GM19328 (cell line): ENCODE data around the gene OCA2.

ENCODE experiments used
- ATAC-seq: cut with Tn5 transposase; IDR thresholded peaks from one replicate; pipeline ENCODE4 v1.9.1; 2021; ENCODE audit warnings: mild to moderate bottlenecking, moderate library complexity; ENCODE audit not compliant: unreplicated experiment

Gene OCA2

DNA sequence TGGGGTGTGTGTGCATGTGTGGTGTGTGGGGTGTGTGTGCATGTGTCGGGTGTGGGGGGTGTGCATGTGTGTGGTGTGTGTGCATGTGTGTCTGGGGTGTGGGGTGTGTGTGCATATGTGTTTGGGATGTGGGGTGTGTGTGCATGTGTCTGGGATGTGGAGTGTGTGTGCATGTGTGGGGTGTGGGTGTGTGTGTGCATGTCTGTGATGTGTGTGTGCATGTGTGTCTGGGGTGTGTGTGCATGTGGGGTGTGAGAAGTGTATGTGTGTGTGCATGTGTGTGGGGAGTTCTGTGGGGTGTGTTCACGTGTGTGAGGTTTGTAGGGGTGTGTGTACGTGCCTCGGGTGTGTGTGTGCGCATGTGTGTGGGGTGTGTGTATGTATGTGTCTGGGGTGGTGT lies 6.7 kb upstream of the OCA2 start:
- ATAC-seq, result no peak

DNA sequence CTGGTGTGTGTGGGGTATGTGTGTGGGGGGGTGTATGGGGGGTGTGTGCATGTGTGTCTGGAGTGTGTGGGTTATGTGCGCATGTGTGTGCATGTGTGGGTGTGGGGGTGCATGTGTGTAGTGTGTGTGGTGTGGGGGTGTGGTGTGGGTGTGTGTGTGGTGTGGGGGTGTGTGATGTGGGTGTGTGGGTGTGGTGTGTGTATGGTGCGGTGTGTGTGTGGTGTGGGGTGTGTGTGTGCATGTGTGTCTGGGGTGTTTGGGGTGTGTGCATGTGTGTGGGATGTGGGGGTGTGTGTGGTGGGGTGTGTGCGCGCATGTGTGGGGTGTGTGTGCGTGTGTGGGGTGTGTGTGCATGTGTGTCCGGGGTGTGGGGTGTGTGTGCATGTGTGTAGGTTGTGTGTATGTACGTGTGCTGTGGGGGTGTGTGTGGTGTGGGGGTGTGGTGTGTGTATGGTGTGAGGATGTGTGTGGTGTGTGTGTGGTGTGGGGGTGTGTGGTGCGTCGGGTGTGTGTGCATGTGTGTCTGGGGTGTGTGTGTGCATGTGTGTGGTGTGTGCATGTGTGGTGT lies 6.2 kb upstream of the OCA2 start:
- ATAC-seq, result no peak

DNA sequence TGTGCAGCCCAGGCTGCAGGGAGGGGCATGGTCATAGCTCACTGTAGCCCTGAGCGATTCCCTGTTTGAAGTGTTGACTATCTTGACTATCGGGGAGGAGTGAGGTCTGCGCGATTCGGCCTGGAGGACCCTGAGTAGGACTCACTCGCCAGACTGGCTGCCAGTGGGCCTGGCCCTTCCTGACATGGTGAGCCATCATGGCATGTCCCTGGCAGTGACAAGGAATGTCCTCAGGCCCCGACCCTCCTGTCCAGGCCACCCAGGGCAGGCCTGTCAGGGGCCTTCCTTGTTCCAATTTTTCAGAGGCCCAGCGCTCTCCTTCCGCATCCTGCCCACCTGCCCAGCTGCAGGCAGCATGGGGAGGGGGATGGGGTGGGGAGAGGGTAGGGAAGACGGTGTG lies 5.2 kb upstream of the OCA2 start:
- ATAC-seq, result no peak

DNA sequence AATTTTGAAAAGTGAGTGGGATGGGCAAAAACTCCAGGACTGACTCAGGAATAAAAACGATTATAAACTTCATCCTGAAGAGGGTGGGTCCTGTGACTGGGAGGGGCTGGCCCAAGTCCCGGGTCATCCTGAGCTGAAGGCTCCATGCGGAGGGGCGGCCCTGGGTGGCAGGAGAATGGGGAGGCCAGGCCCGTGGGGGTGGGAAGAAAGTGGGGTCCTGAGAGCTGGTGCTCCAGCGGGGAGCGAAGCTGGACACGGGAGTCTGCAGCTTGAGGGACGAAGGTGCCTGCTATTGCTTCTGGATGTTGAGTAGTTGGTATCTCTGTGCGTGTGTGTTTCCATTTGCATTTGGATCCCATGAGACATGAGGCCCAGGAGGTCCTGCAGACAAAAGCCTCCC lies 4.7 kb upstream of the OCA2 start:
- ATAC-seq, result no peak

GRCh38 chr15:28101983-28102441 lies 2.9 kb upstream of the OCA2 start:
- no peak for ATAC-seq

DNA sequence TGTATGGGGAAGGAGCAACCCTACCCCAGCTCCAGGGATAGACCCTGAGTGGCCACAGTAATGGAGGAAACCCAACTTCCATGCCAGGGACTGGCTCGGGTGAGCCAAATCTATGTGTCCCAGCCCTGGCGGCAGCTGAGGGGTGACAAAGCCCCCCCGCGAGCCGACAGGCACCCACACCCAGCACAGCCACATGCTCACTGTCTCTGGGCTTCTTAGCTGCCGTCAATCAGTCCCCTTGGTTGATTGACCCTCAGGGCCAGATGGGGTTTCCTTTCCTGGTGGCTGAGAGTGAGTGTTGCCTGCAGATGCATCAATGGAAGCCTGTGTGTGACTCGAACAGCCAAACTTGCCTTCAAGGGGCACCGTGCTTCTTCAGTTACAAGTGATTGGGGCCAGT lies 2.1 kb upstream of the OCA2 start:
- no peak for ATAC-seq

DNA sequence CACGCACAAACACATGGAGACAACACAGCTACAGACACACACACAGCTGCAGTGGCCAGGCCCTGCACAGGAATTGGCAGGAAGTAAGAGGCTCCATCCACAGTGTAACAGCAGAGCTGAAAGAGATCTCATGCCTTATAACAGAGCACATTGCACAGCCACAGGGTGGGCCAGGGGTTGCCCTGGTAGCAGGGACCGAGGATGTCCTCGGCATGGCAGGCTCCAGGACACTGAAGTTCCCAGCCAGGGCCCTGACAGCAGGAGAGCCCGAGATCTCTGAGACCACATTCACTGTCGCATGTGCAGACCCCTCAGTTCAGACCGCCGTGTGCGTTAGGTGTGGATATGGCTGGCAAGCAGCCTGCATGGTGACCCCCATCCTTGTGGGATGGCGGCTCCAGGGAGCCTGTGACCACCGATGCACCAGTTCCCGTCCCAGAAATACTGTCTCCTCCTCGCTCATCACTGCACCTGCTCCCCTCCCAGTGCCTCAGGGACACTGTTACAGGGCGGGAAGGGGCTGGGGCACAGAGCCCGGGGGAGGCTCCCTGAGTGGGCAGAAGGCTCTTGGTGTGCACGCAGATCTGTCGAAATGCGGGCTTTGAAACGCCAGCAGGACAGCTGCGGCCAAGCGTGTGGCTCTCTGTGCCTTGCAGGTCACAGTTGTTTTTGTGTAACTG lies 1.5 kb upstream of the OCA2 start:
- no peak for ATAC-seq

DNA sequence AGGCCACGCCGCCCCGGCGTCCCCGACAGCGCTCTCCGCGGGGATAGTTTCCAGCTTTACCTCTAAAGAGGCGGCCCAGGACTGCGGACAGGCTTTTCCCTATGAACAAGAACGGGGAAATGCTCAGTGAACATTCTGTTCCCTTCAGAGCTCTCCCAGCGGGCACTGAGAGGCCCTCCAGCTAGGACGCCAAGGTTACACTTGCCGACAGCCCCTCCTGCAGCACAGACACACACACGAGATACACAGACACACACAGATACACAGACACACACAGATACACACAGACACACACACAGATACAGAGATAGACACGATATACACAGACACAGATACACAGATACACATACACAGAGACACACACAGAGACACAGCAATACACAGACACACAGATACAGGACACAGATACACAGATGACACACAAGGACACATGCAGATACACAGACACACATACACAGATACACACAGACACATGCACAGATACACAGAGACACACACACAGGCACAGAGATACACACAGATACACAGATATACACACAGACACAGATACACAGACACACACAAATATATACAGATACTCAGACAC lies 533 bp upstream of the OCA2 start:
- no peak for ATAC-seq

GRCh38 chr15:28098360-28098765 lies 752 bp downstream of the OCA2 start:
- no peak for ATAC-seq

DNA sequence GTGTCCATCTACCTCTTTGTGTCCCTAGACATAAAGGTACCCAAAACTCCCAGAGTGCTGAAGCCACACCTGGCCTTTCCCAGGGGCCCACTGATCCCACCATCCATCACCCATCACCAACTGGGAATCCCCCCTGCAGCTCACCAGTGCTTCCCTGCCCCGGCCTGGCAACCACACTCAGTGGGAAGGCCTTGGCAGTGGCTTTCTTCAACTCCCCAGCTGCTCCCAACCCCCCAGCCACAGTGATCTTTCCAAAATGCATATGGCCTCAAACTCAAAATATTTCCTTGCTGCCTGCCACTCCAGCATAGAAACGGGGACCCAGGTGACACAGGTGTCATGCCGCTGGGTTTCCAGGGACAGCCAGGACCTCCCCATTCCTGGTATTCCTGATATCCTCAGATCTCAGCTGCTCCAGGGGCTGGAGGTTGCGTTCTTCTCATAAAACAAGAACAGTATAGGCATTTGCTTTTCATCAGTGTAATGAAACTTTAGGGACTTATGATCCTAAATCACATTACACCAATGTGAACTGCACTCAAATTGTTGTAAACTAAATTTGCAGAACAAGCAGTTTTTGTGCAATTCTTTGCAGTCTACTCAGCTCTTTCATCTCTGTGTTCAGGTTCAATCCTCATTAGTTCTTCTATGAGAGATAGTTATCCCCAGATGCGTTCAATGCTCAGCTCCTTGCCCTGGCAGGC lies 1.3 kb downstream of the OCA2 start:
- no peak for ATAC-seq

- no peak for ATAC-seq
Measured at GRCh38 chr15:28096670-28097431, 2.3 kb downstream of the OCA2 start.

DNA sequence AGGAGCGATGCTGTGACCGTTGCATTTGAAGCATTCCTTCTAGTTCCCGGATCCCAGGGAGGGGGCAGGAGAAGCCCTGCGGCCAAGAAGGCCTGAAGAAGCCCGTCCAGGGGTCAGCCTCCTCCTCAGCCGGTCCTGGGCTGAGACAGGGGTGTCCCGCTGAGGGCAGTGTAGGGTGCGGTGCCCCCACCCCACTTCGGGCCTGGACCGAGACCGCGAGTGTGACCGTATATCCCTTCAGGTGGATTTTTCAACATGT lies 2.8 kb downstream of the OCA2 start:
- ATAC-seq, result no peak

DNA sequence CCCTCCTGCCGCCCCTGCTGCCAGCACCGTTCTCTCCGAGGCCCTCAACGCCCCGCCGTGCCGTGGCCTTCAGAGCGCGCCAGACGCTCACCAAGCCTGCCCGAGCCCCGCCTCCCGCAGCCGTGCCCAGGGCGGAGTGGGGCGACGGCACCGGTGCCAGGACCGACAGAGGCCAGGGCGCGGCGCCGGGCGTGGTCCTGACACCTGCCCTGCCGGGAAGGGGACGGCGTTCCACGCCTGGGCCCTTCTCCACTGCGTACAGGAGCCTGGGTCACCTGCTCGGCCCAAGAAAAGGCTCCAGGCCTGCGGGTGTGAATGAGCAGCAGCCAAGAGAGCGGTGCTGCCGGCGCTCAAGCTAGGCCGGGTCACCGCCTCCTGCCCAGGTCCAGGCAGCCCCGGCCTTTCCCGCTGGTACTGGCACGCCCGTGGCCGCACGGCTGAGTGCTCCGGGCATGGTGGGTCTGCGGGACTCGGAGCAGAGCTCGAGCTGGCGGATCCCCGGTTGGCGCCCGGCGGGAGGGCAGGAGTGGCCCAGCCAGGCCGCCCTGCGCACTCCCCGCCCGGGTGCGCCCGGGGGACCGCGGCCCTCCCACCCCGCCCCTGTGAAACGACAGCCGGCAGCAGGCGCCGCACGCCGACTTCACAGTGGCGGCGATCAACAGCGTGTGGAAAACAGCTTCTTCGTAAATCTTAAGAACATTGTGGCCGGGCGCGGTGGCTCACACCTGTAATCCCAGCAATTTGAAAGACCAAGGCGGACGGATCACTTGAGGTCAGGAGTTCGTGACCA lies 4.2 kb downstream of the OCA2 start:
- no peak for ATAC-seq

- no peak for ATAC-seq
Measured at GRCh38 chr15:28093752-28094535, 5.2 kb downstream of the OCA2 start.

GRCh38 chr15:28091313-28091712 lies 7.8 kb downstream of the OCA2 start:
- no peak for ATAC-seq

DNA sequence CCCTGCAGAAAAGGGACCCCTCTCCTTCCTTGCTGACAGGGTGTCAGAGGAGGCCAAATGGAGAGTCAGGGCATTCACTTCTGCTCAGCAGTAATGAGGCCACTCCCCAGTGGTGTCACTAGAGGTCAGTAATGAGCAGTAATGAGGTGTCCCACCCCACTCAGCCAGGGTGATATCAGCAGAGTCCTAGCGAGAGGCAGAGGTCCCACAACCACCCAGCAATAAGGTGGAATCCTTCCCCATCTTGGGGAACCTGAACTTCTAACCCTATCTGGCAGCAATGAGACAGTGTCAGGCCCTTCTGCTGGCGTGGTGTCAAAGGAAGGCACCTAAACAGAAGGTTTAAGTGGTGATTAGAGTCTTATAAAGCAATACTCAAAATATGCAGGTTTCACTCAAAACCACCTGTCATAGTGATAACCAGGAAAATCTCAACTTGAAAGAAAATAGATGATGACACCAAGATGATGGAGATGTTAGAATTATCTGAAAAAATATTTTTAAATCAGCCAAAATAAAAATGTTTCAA lies 12.9 kb downstream of the OCA2 start:
- peak; percentile 86 for ATAC-seq

GRCh38 chr15:28085489-28086174 lies 13.5 kb downstream of the OCA2 start:
- no peak for ATAC-seq

DNA sequence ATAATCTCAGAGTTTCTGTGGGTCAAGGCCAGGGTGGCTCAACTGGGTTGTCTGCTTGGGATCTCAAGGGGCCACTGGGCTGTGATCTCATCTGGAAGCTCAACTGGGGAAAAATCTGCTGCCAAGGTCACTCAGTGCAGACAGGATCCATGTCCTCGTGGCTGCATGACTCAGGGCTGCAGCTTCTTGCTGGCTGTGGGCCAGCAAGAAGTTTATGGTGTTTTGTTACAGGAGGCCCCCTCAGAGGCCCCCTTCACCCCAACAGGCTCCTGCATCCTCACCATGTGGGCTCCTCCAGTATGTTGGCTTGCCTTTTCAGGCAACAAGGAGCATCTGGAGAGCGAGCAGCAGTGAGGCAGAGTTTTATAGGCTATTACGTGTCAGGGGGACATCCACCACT lies 14.6 kb downstream of the OCA2 start:
- ATAC-seq, result no peak
